SU-DHL-6 (cell line): ENCODE results near the gene NTM.

Experiments
- H2AFZ ChIP-seq: fragments of 200-600 bp; sonication (generic); 2 replicates; pipeline ENCODE4 v1.6.1; 2014; ENCODE audit warnings: low read depth, mild to moderate bottlenecking, moderate library complexity, mixed read lengths, antibody characterized with exemption, low read length; ENCODE audit not compliant: severe bottlenecking
- H3F3A ChIP-seq: fragments of 200-600 bp; shearing (Covaris generic); 2 replicates; pipeline ENCODE4 v1.6.0; 2016; ENCODE audit warnings: antibody characterized with exemption, mild to moderate bottlenecking; ENCODE audit not compliant: insufficient read depth
- H3K27ac ChIP-seq: fragments of 200-600 bp; sonication (generic); 2 replicates; pipeline ENCODE4 v1.5.1; 2016; ENCODE audit warnings: low read depth, mild to moderate bottlenecking, low read length, moderate library complexity, mixed read lengths
- H3K27me3 ChIP-seq: fragments of 200-600 bp; sonication (generic), shearing (Covaris generic); 2 replicates; pipeline ENCODE4 v1.6.0; 2014; ENCODE audit warnings: mild to moderate bottlenecking, low read length
- H3K36me3 ChIP-seq: fragments of 200-600 bp; sonication (generic); 2 replicates; pipeline ENCODE4 v1.6.1; 2014; ENCODE audit warnings: mild to moderate bottlenecking, low read length, mixed read lengths
- H3K4me2 ChIP-seq: fragments of 300-600, 200-600 bp; shearing (Covaris generic), sonication (generic); 2 replicates; pipeline ENCODE4 v1.6.0; 2014; ENCODE audit warnings: low read length, low read depth, mild to moderate bottlenecking; ENCODE audit not compliant: poor library complexity, severe bottlenecking
- H3K4me3 ChIP-seq: fragments of 200-600 bp; sonication (generic); 2 replicates; pipeline ENCODE4 v1.5.1; 2014; ENCODE audit warnings: antibody characterized with exemption, low read length, mild to moderate bottlenecking, mixed read lengths; ENCODE audit not compliant: insufficient read depth, poor library complexity, severe bottlenecking
- H3K79me2 ChIP-seq: fragments of 200-600 bp; sonication (generic); 2 replicates; pipeline ENCODE4 v1.6.1; 2014; ENCODE audit warnings: mild to moderate bottlenecking, low read length, moderate library complexity; ENCODE audit not compliant: insufficient read depth
- H3K9ac ChIP-seq: fragments of 200-600 bp; sonication (generic); 2 replicates; pipeline ENCODE4 v1.7.0; 2014; ENCODE audit warnings: mild to moderate bottlenecking, low read length
- H3K9me2 ChIP-seq: fragments of 200-600 bp; sonication (generic); replicated peaks from 2 replicates; pipeline ENCODE4 v1.6.1; 2014; ENCODE audit warnings: low read length; ENCODE audit not compliant: insufficient read depth
- H3K9me3 ChIP-seq: fragments of 200-600 bp; sonication (generic); 2 replicates; pipeline ENCODE4 v1.6.1; 2014; ENCODE audit warnings: low read length, mixed read lengths; ENCODE audit not compliant: insufficient read depth
- H4K20me1 ChIP-seq: fragments of 200-600 bp; sonication (generic); 2 replicates; pipeline ENCODE4 v1.6.1; 2014; ENCODE audit warnings: low read depth, mild to moderate bottlenecking, antibody characterized with exemption, low read length, moderate library complexity, mixed read lengths
- EZH2phosphoT487 ChIP-seq: fragments of 200-600 bp; sonication (generic), shearing (Covaris generic); conservative IDR thresholded peaks from 2 replicates; pipeline ENCODE4 v1.6.1; 2018; ENCODE audit warnings: mild to moderate bottlenecking, antibody characterized with exemption, low read length, moderate library complexity, mixed read lengths
- TF ChIP-seq, protein P1 (sequence below): fragments of 200-600 bp; sonication (generic); IDR thresholded peaks from one replicate; pipeline ENCODE4 v1.5.1; 2017; ENCODE audit warnings: antibody characterized with exemption, mild to moderate bottlenecking, low read length, moderate library complexity; ENCODE audit not compliant: insufficient read depth, poor library complexity, severe bottlenecking

Gene NTM

DNA sequence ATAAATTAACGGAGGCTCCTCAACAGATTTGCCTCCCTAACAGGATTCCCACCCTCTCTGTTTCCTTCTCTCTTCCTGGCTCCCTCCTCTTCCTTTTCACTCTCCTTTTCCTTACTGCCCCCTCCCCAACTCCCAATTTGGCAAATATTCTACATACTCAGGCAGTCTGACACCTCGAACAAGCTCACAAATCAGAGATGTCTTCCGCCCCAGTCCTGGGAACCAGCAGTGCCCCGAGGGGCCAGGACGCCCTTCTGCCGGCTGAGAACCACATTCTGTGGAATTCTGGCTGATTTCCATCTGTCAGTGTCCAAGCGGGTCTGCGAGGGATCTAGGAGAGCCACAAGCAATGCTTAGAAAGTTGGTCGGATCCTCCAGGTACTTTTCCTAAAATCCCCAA is 94.0 kb downstream of the NTM start:
- H3F3A ChIP-seq: no peaks in the 10 kb centered on the region
- no peaks in the 10 kb centered on the region for H3K79me2 ChIP-seq
- H2AFZ ChIP-seq: no peak overlapping the region
- no peaks in the 10 kb centered on the region for H3K9me3 ChIP-seq
- no peaks in the 10 kb centered on the region for H3K9me2 ChIP-seq
- H3K4me2 ChIP-seq: no peak overlapping the region
- TF ChIP-seq EZH2phosphoT487: no peak
- TF ChIP-seq, protein P1, sequence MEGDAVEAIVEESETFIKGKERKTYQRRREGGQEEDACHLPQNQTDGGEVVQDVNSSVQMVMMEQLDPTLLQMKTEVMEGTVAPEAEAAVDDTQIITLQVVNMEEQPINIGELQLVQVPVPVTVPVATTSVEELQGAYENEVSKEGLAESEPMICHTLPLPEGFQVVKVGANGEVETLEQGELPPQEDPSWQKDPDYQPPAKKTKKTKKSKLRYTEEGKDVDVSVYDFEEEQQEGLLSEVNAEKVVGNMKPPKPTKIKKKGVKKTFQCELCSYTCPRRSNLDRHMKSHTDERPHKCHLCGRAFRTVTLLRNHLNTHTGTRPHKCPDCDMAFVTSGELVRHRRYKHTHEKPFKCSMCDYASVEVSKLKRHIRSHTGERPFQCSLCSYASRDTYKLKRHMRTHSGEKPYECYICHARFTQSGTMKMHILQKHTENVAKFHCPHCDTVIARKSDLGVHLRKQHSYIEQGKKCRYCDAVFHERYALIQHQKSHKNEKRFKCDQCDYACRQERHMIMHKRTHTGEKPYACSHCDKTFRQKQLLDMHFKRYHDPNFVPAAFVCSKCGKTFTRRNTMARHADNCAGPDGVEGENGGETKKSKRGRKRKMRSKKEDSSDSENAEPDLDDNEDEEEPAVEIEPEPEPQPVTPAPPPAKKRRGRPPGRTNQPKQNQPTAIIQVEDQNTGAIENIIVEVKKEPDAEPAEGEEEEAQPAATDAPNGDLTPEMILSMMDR: no peak
- no peak overlapping the region for H3K4me3 ChIP-seq
- no peaks in the 10 kb centered on the region for H3K27me3 ChIP-seq
- H3K36me3 ChIP-seq: no peaks in the 10 kb centered on the region
- H4K20me1 ChIP-seq: no peaks in the 10 kb centered on the region
- no peak overlapping the region for H3K27ac ChIP-seq
- no peak overlapping the region for H3K9ac ChIP-seq

DNA sequence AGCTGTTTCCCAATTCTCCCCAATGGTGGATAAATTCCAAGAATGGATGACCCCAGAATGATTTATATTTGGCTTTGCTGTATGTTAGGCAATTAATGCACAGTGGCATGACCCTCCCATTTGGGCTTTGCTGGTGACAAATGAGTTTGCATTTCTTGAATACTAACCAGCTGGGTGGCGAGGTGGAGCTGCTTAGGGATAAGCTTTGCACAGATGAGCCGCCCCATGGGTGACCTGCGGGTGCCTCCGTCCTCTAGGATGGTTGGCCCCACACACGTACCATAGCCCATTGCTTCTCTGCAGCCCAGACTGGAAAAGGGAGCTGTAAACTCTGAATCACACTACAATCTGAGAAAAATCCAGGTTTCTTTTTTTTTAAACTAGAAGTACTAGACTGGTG is 94.6 kb downstream of the NTM start:
- no peaks in the 10 kb centered on the region for H3K36me3 ChIP-seq
- H3K9me3 ChIP-seq: no peaks in the 10 kb centered on the region
- no peak overlapping the region for H3K27ac ChIP-seq
- no peak overlapping the region for H3K9ac ChIP-seq
- H3K9me2 ChIP-seq: no peaks in the 10 kb centered on the region
- TF ChIP-seq EZH2phosphoT487: no peak
- no peaks in the 10 kb centered on the region for H3K79me2 ChIP-seq
- no peaks in the 10 kb centered on the region for H3F3A ChIP-seq
- H3K4me3 ChIP-seq: no peak overlapping the region
- no peaks in the 10 kb centered on the region for H4K20me1 ChIP-seq
- H3K4me2 ChIP-seq: no peak overlapping the region
- no peak overlapping the region for H2AFZ ChIP-seq
- H3K27me3 ChIP-seq: no peaks in the 10 kb centered on the region

DNA sequence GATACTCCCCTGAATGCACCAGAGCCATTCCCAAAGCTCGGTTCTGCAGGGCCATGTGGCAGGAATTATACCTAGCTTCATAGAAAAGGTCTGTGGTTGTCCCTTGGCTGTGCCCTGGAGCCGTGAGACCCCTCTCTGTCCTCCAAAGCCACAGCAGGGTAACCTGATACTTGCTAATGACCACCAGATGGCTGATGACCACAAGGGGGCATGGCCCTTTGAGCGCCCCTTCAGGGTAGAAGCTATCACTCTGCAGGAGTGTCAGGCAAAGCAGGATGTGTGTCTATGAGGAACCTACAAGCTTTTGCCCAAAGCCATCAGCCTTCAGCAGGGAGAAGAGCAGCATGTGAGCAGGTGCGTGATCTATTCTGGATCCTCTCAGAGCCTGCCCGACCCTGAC is 95.3 kb downstream of the NTM start:
- Histone ChIP-seq H3K79me2 (no peaks in the 10 kb centered on the region), H3K36me3 (no peaks in the 10 kb centered on the region), H3F3A (no peaks in the 10 kb centered on the region), H2AFZ (no peak overlapping the region), H3K9me3 (no peaks in the 10 kb centered on the region), H4K20me1 (no peaks in the 10 kb centered on the region), H3K9me2 (no peaks in the 10 kb centered on the region), H3K27ac (no peak overlapping the region), H3K4me3 (no peak overlapping the region), H3K9ac (no peak overlapping the region), H3K4me2 (no peak overlapping the region), H3K27me3 (no peaks in the 10 kb centered on the region)
- TF ChIP-seq EZH2phosphoT487: no peak
- TF ChIP-seq, protein P1: no peak

DNA sequence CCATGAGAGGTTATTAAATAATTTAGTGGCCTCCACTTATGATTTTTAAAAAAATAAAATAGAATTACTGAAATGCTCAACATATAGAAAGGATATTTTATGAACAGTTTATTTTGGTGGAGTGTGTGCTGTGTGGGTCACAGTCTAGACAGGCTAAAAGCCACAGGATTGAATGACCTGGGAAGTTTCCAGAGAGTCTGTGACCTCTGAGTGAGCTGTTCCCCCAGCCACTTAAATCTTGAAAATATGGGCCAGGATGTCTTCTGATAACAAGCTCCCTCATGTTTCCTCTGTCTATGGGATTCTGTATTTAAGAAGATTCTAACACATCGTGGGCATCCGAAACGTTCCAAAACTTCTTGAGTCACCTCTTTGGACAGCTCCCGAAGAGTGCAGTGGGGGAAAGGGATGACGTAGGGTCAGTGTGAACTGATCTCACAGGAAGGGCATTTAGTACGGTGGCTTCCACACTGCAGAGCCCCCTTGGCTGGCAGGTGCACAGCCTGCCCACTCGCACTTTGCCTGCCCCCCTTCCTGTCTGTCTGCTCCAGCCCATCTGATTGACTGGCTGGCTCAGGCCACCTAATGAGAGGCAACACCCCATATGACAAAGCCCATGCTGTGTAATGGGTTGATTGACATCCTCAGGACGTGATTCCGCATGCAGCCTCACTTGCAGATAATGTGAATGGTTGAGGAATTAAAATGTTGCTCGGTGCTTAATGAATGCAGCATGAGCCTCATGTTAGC is 97.4 kb downstream of the NTM start:
- Histone ChIP-seq H2AFZ (no peak overlapping the region), H3K27ac (no peak overlapping the region), H3K27me3 (no peaks in the 10 kb centered on the region), H3K36me3 (no peaks in the 10 kb centered on the region), H3K9ac (no peak overlapping the region), H3K4me2 (no peak overlapping the region), H3K79me2 (no peaks in the 10 kb centered on the region), H4K20me1 (no peaks in the 10 kb centered on the region), H3K9me3 (no peaks in the 10 kb centered on the region), H3K9me2 (no peaks in the 10 kb centered on the region), H3F3A (no peaks in the 10 kb centered on the region), H3K4me3 (no peak overlapping the region)
- no peak for TF ChIP-seq EZH2phosphoT487
- TF ChIP-seq, protein P1: no peak
